Esophagus squamous epithelium (tissue), 4 donors: ENCODE data around the gene ARSI.

Experiments used
- CTCF ChIP-seq, 6 experiments: fragments of 450-650 bp in 4 of 6; fragments of 200-600 bp in 2 of 6; sonication (generic) in 2 of 6; IDR thresholded peaks; one replicate each; pipeline ENCODE4 v1.5.1; 2016 to 2019; ENCODE audit warnings: antibody characterized with exemption in 6 of 6, mild to moderate bottlenecking in 4 of 6, moderate library complexity in 4 of 6
- POLR2A ChIP-seq, 4 donors: fragments of 450-650 bp; IDR thresholded peaks; one replicate each; pipeline ENCODE4 v1.6.1; 2017; ENCODE audit warnings: antibody characterized with exemption in 4 of 4, mild to moderate bottlenecking in 4 of 4, moderate library complexity in 3 of 4

GRCh38 chr5:150310246-150310645 lies 7.5 kb upstream of the ARSI start:
- TF ChIP-seq CTCF (IDR thresholded peaks at IDR 0.05) (no peak), POLR2A (IDR thresholded peaks at IDR 0.05) (no peak)
